IMR-90 (cell line): ENCODE measurements around the gene SLC2A14. TPM values are rescaled to one million over a fixed set of nuclear protein-coding genes. Genes with fewer than 3 reads are reported as not detected.

Source experiments
- ATAC-seq: fragments of 200-7000 bp; cut with Tn5 transposase; 2 replicates; pipeline ENCODE4 v1.9.1; 2020; ENCODE audit warnings: low read depth, mild to moderate bottlenecking, moderate library complexity
- BruUV-seq: library from RNA; stranded (reverse); fragments of 400-500 nt; replicated peaks from 2 replicates; lab custom pipeline; 2021; lab: Mats Ljungman, UMichigan
- CTCF ChIA-PET: fragments of 300-600 bp; formaldehyde crosslinking; extraction: SDS; loops from one replicate; lab custom pipeline; 2021; ENCODE audit warnings: antibody characterized with exemption; lab: Yijun Ruan, JAX
- POLR2A ChIA-PET: fragments of 300-600 bp; sonication (Branson Sonifier 250); formaldehyde crosslinking; loops from one replicate; lab custom pipeline; 2022; ENCODE audit warnings: antibody characterized with exemption; ENCODE audit not compliant: unreplicated experiment; lab: Charles Lee
- DNase-seq: peaks from one replicate; pipeline ENCODE4 v3.0.0; 2013
- H2AFZ ChIP-seq: replicated peaks from 2 replicates; pipeline ENCODE3; 2013; ENCODE audit warnings: low read length, mild to moderate bottlenecking; ENCODE audit not compliant: poor library complexity
- H2AK5ac ChIP-seq: 2 replicates; pipeline ENCODE4 v1.6.1; 2013; ENCODE audit warnings: low read depth, low read length, inconsistent platforms
- H2AK9ac ChIP-seq: replicated peaks from 2 replicates; pipeline ENCODE3; 2013; ENCODE audit warnings: mild to moderate bottlenecking, low read depth, low read length, moderate library complexity; ENCODE audit not compliant: poor library complexity
- H2BK120ac ChIP-seq: 2 replicates; pipeline ENCODE4 v1.6.1; 2013; ENCODE audit warnings: low read depth, low read length, inconsistent platforms
- H2BK15ac ChIP-seq: 3 replicates; pipeline ENCODE4 v1.6.1; 2013; ENCODE audit warnings: low read depth, low read length, inconsistent platforms
- H2BK20ac ChIP-seq: 2 replicates; pipeline ENCODE4 v1.6.1; 2013; ENCODE audit warnings: low read depth, mild to moderate bottlenecking, inconsistent platforms, low read length, moderate library complexity
- H2BK5ac ChIP-seq: 2 replicates; pipeline ENCODE4 v1.6.1; 2013; ENCODE audit warnings: mild to moderate bottlenecking, low read depth, low read length, inconsistent platforms; ENCODE audit not compliant: poor library complexity, severe bottlenecking
- H3K14ac ChIP-seq: replicated peaks from 2 replicates; pipeline ENCODE4 v1.6.1; 2013; ENCODE audit warnings: low read depth, low read length, inconsistent platforms
- H3K18ac ChIP-seq: 2 replicates; pipeline ENCODE4 v1.6.1; 2013; ENCODE audit warnings: low read depth, low read length, control low read depth
- H3K23ac ChIP-seq: 2 replicates; pipeline ENCODE4 v1.6.1; 2013; ENCODE audit warnings: low read depth, low read length, inconsistent platforms
- H3K27ac ChIP-seq: 2 replicates; pipeline ENCODE4 v1.5.1; 2013; ENCODE audit warnings: mild to moderate bottlenecking, control low read depth, low read length; ENCODE audit not compliant: insufficient read depth
- H3K27me3 ChIP-seq: 2 replicates; pipeline ENCODE4 v1.6.1; 2013; ENCODE audit warnings: low read length; ENCODE audit not compliant: control insufficient read depth, insufficient read depth
- H3K36me3 ChIP-seq: 2 replicates; pipeline ENCODE4 v1.6.1; 2013; ENCODE audit warnings: low read length, mixed read lengths; ENCODE audit not compliant: control insufficient read depth, insufficient read depth
- H3K4ac ChIP-seq: 2 replicates; pipeline ENCODE4 v1.6.1; 2013; ENCODE audit warnings: low read depth, low read length, inconsistent platforms
- H3K4me1 ChIP-seq: 2 replicates; pipeline ENCODE4 v1.6.1; 2013; ENCODE audit warnings: low read length, mixed read lengths; ENCODE audit not compliant: control insufficient read depth, insufficient read depth
- H3K4me2 ChIP-seq: 2 replicates; pipeline ENCODE4 v1.6.1; 2013; ENCODE audit warnings: low read depth, mild to moderate bottlenecking, control low read depth, low read length, moderate library complexity
- H3K4me3 ChIP-seq: 2 replicates; pipeline ENCODE4 v1.5.1; 2013; ENCODE audit warnings: low read depth, mild to moderate bottlenecking, control low read depth, low read length, moderate library complexity; ENCODE audit not compliant: insufficient read depth
- H3K56ac ChIP-seq: 2 replicates; pipeline ENCODE4 v1.6.1; 2013; ENCODE audit warnings: low read length, inconsistent platforms; ENCODE audit not compliant: insufficient read depth; ENCODE audit errors: extremely low read depth
- H3K79me1 ChIP-seq, 2 experiments: 2 replicates each; pipeline ENCODE4 v1.6.1; 2013; ENCODE audit warnings: low read length in 2 of 2, inconsistent platforms in 1 of 2, low read depth in 1 of 2
- H3K9ac ChIP-seq: 2 replicates; pipeline ENCODE4 v1.6.1; 2013; ENCODE audit warnings: low read depth, low read length, control low read depth
- H3K9me1 ChIP-seq: 2 replicates; pipeline ENCODE4 v1.6.1; 2013; ENCODE audit warnings: low read length, inconsistent platforms; ENCODE audit not compliant: insufficient read depth
- H3K9me3 ChIP-seq: 2 replicates; pipeline ENCODE4 v1.6.1; 2013; ENCODE audit warnings: low read length; ENCODE audit not compliant: control insufficient read depth, insufficient read depth
- H4K20me1 ChIP-seq: 2 replicates; pipeline ENCODE4 v1.6.1; 2013; ENCODE audit warnings: low read length, inconsistent platforms; ENCODE audit not compliant: insufficient read depth
- H4K5ac ChIP-seq: 2 replicates; pipeline ENCODE4 v1.6.1; 2013; ENCODE audit warnings: mild to moderate bottlenecking, low read depth, low read length, control low read depth
- H4K8ac ChIP-seq, 2 experiments: 2 replicates each; pipeline ENCODE4 v1.6.1; 2013; ENCODE audit warnings: low read depth in 2 of 2, low read length in 2 of 2, control low read depth in 1 of 2, inconsistent platforms in 1 of 2
- H4K91ac ChIP-seq: 2 replicates; pipeline ENCODE4 v1.6.1; 2013; ENCODE audit warnings: low read depth, low read length, inconsistent platforms; ENCODE audit not compliant: insufficient read depth
- BHLHE40 ChIP-seq: fragments of 150-350 bp; IDR thresholded peaks from 2 replicates; pipeline ENCODE4 v1.6.1; 2016; ENCODE audit warnings: mild to moderate bottlenecking, low read depth, low read length
- CEBPB ChIP-seq: IDR thresholded peaks from 2 replicates; pipeline ENCODE4 v1.6.1; 2012; ENCODE audit warnings: low read depth, low read length, improper control_type of control experiment
- CHD1 ChIP-seq: IDR thresholded peaks from 2 replicates; pipeline ENCODE4 v1.6.1; 2012; ENCODE audit warnings: low read depth, low read length, improper control_type of control experiment
- FOS ChIP-seq: fragments of 150-350 bp; IDR thresholded peaks from 2 replicates; pipeline ENCODE4 v1.6.1; 2016; ENCODE audit warnings: low read depth, low read length
- MAFK ChIP-seq: IDR thresholded peaks from 2 replicates; pipeline ENCODE4 v1.6.1; 2012; ENCODE audit warnings: low read depth, low read length, improper control_type of control experiment
- MAZ ChIP-seq: IDR thresholded peaks from 2 replicates; pipeline ENCODE4 v1.6.1; 2012; ENCODE audit warnings: low read depth, mild to moderate bottlenecking, low read length, improper control_type of control experiment, moderate library complexity, borderline replicate concordance
- MXI1 ChIP-seq: IDR thresholded peaks from 2 replicates; pipeline ENCODE4 v1.6.1; 2012; ENCODE audit warnings: low read depth, mild to moderate bottlenecking, low read length, moderate library complexity, borderline replicate concordance
- NFE2L2 ChIP-seq: fragments of 150-350 bp; IDR thresholded peaks from 2 replicates; pipeline ENCODE4 v1.6.1; 2016; ENCODE audit warnings: low read depth, mild to moderate bottlenecking, low read length
- POLR2A ChIP-seq: IDR thresholded peaks from 2 replicates; pipeline ENCODE4 v1.6.1; 2012; ENCODE audit warnings: mild to moderate bottlenecking, low read depth, low read length
- RAD21 ChIP-seq: IDR thresholded peaks from 2 replicates; pipeline ENCODE4 v1.6.1; 2012; ENCODE audit warnings: low read length, improper control_type of control experiment
- RCOR1 ChIP-seq: IDR thresholded peaks from 2 replicates; pipeline ENCODE4 v1.6.1; 2012; ENCODE audit warnings: mild to moderate bottlenecking, low read length, improper control_type of control experiment; ENCODE audit not compliant: insufficient replicate concordance
- RFX5 ChIP-seq: IDR thresholded peaks from 2 replicates; pipeline ENCODE4 v1.8.0; 2012; ENCODE audit warnings: low read depth, mild to moderate bottlenecking, low read length, moderate library complexity
- SMC3 ChIP-seq: fragments of 150-350 bp; IDR thresholded peaks from 2 replicates; pipeline ENCODE4 v1.6.1; 2016; ENCODE audit warnings: low read depth, mild to moderate bottlenecking, antibody characterized with exemption, low read length, moderate library complexity
- WGBS, 2 experiments: methylation state at CpG; one replicate each; pipeline versions ENCODE4 v1.1.5 to v1.1.7; 2013; ENCODE audit warnings: missing lambda C conversion rate in 2 of 2; ENCODE audit not compliant: insufficient read length in 1 of 2; ENCODE audit errors: extremely low coverage in 2 of 2; 5-methylcytosine and 5-hydroxymethylcytosine counted together
- dilution Hi-C: fragments of 300-500 bp; cut with HindIII; formaldehyde crosslinking; loops from one replicate; pipeline ENCODE4 v1.14.3; 2018; ENCODE audit warnings: low sequenced_read_pairs; ENCODE audit not compliant: unreplicated experiment
- in situ Hi-C: fragments of 300-500 bp; cut with MboI; formaldehyde crosslinking; loops from 3 replicates; pipeline ENCODE4 v1.14.3; 2019; ENCODE audit warnings: low sequenced_read_pairs, inconsistent platforms, mixed read lengths
- intact Hi-C: fragments of 100-400 bp; cut with micrococcal nuclease; formaldehyde crosslinking; loops from 2 replicates; pipeline ENCODE4 v1.10.0; 2022
- polyA plus RNA-seq, 3 experiments: library from polyadenylated mRNA; depleted of rRNA; stranded (reverse); fragments of >200 nt; gene quantifications; 2 replicates each; pipeline ENCODE4 v1.2.3, GENCODE V29; 2012; ENCODE audit warnings: low replicate concordance in 1 of 3
- total RNA-seq: library from RNA; depleted of rRNA; stranded (reverse); fragments of >200 nt; gene quantifications from 2 replicates; pipeline ENCODE4 v1.2.3, GENCODE V29; 2012
- TF ChIP-seq, protein P1 (sequence below): conservative IDR thresholded peaks from 2 replicates; pipeline ENCODE4 v1.5.1; 2012; ENCODE audit warnings: mild to moderate bottlenecking, low read depth, low read length, improper control_type of control experiment
- TF ChIP-seq, protein P2 (sequence below): fragments of 150-350 bp; IDR thresholded peaks from 2 replicates; pipeline ENCODE4 v1.6.1; 2016; ENCODE audit warnings: low read depth, mild to moderate bottlenecking, low read length, moderate library complexity, borderline replicate concordance
- TF ChIP-seq, protein P3 (sequence below): fragments of 150-350 bp; IDR thresholded peaks from 2 replicates; pipeline ENCODE4 v1.6.1; 2017; ENCODE audit warnings: mild to moderate bottlenecking, antibody characterized with exemption, low read length, low read depth

SLC2A14 gene
- total and polyA plus RNA-seq, 2 of the 4 experiments (the other 2 are of a cell fraction): 0.05 TPM; not detected in 1

DNA sequence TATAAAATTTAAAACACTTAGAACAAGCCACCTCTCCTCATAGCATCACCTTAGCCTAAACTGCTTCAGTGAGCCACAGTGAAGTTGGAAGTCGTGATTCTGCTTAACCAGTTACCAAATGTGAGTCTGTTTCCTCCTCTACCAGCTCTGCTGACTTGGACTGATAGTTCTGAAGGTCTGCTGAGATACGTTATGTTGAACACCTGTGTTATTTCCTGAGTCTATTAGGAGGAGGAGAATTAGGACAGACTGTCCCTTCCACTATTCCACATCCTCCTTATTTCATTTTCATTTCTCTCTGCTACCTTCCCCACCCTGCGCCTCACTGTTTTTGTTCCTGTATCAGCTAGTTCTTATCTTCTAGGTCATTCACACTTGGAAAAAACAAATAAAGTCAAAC lies 2.4 kb downstream of the SLC2A14 start:
- BruUV-seq: no TSS peak
- no peak for DNase-seq
- in situ Hi-C loops: no loop called here
- ChIA-PET POLR2A (no interaction called here), CTCF (interaction anchor here (0.6 to 0.8 kb wide), 2 partner anchors 11 to 32 kb away, joined by 3 to 4 read pairs; no protein-coding TSS in a partner anchor)
- Histone ChIP-seq H3K14ac (no peak overlapping the region), H3K4me3 (no peak overlapping the region), H3K9me3 (no peaks in the 10 kb centered on the region), H3K27ac (no peak overlapping the region), H3K18ac (no peak overlapping the region), H3K4me2 (no peak overlapping the region), H3K9ac (no peak overlapping the region), H3K27me3 (peaks cover 31% of the 10 kb centered on the region), H2BK5ac (no peak overlapping the region), H2BK120ac (no peak overlapping the region), H2BK15ac (no peak overlapping the region), H2AFZ (no peak overlapping the region), H2AK5ac (no peak overlapping the region), H3K4me1 (no peaks in the 10 kb centered on the region), H2AK9ac (no peak overlapping the region), H4K91ac (no peak overlapping the region), H4K8ac (no peak overlapping the region), H4K20me1 (no peaks in the 10 kb centered on the region), H2BK20ac (no peak overlapping the region), H4K5ac (no peak overlapping the region), H3K23ac (no peak overlapping the region), H3K4ac (no peak overlapping the region), H3K56ac (no peak overlapping the region), H3K79me1 (no peaks in the 10 kb centered on the region), H3K9me1 (no peaks in the 10 kb centered on the region), H3K36me3 (no peaks in the 10 kb centered on the region)
- no peak for TF ChIP-seq SMC3
- TF ChIP-seq, protein P1, sequence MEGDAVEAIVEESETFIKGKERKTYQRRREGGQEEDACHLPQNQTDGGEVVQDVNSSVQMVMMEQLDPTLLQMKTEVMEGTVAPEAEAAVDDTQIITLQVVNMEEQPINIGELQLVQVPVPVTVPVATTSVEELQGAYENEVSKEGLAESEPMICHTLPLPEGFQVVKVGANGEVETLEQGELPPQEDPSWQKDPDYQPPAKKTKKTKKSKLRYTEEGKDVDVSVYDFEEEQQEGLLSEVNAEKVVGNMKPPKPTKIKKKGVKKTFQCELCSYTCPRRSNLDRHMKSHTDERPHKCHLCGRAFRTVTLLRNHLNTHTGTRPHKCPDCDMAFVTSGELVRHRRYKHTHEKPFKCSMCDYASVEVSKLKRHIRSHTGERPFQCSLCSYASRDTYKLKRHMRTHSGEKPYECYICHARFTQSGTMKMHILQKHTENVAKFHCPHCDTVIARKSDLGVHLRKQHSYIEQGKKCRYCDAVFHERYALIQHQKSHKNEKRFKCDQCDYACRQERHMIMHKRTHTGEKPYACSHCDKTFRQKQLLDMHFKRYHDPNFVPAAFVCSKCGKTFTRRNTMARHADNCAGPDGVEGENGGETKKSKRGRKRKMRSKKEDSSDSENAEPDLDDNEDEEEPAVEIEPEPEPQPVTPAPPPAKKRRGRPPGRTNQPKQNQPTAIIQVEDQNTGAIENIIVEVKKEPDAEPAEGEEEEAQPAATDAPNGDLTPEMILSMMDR: no peak
- no peak for TF ChIP-seq BHLHE40
- no peak for TF ChIP-seq POLR2A
- TF ChIP-seq MAZ: no peak
- TF ChIP-seq, protein P2, sequence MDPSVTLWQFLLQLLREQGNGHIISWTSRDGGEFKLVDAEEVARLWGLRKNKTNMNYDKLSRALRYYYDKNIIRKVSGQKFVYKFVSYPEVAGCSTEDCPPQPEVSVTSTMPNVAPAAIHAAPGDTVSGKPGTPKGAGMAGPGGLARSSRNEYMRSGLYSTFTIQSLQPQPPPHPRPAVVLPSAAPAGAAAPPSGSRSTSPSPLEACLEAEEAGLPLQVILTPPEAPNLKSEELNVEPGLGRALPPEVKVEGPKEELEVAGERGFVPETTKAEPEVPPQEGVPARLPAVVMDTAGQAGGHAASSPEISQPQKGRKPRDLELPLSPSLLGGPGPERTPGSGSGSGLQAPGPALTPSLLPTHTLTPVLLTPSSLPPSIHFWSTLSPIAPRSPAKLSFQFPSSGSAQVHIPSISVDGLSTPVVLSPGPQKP: no peak
- no peak for TF ChIP-seq MAFK
- no peak for TF ChIP-seq NFE2L2
- TF ChIP-seq CEBPB: no peak
- TF ChIP-seq CHD1: no peak
- no peak for TF ChIP-seq RCOR1
- TF ChIP-seq RFX5: no peak
- no peak for TF ChIP-seq RAD21
- TF ChIP-seq, protein P3, sequence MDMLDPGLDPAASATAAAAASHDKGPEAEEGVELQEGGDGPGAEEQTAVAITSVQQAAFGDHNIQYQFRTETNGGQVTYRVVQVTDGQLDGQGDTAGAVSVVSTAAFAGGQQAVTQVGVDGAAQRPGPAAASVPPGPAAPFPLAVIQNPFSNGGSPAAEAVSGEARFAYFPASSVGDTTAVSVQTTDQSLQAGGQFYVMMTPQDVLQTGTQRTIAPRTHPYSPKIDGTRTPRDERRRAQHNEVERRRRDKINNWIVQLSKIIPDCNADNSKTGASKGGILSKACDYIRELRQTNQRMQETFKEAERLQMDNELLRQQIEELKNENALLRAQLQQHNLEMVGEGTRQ: no peak
- TF ChIP-seq FOS: no peak
- no peak for TF ChIP-seq MXI1
- dilution Hi-C loops: no loop called here
- no CpG with 5 or more reads among the region's 3 CpGs for WGBS, 2 experiments
- intact Hi-C loops: no loop called here
- ATAC-seq: no peak
